CD4-positive, alpha-beta memory T cell (primary cell): ENCODE results near the gene ZNF750. TPM values are rescaled to one million over a fixed set of nuclear protein-coding genes. Genes with fewer than 3 reads are reported as not detected.

Experiments
- CTCF ChIA-PET: fragments of 350-600 bp; sonication (Branson Sonifier 250); formaldehyde crosslinking; loops from one replicate; lab custom pipeline; 2021; ENCODE audit warnings: inconsistent platforms; ENCODE audit not compliant: partially characterized antibody; lab: Charles Lee
- POLR2A ChIA-PET: fragments of 350-600 bp; sonication (Branson Sonifier 250); formaldehyde crosslinking; loops from one replicate; lab custom pipeline; 2021; ENCODE audit not compliant: partially characterized antibody; lab: Charles Lee
- DNase-seq, 5 donors: peaks; one replicate each; pipeline versions ENCODE4 v3.0.0 to v3.0.0-alpha.2; 2020 to 2022; ENCODE audit warnings: mixed read lengths in 1 of 5
- H3K27ac ChIP-seq: one replicate; pipeline ENCODE4 v1.7.0; 2013; ENCODE audit warnings: low read depth, low read length
- H3K27me3 ChIP-seq: 2 replicates; pipeline ENCODE4 v1.7.0; 2013; ENCODE audit warnings: mild to moderate bottlenecking, low read length, moderate library complexity; ENCODE audit not compliant: insufficient read depth
- H3K36me3 ChIP-seq: 2 replicates; pipeline ENCODE4 v1.7.0; 2013; ENCODE audit warnings: mild to moderate bottlenecking, low read length, moderate library complexity; ENCODE audit not compliant: insufficient read depth
- H3K4me1 ChIP-seq: 2 replicates; pipeline ENCODE4 v1.7.0; 2013; ENCODE audit warnings: mild to moderate bottlenecking, low read length, moderate library complexity; ENCODE audit not compliant: insufficient read depth
- H3K4me3 ChIP-seq, 2 donors: one replicate each; pipeline ENCODE4 v1.7.0; 2013; ENCODE audit warnings: low read length in 2 of 2, mild to moderate bottlenecking in 1 of 2
- H3K9me3 ChIP-seq, 2 donors: one replicate each; pipeline ENCODE4 v1.7.0; 2013; ENCODE audit warnings: low read length in 2 of 2, control low read depth in 1 of 2; ENCODE audit not compliant: control insufficient read depth in 1 of 2
- H3K27ac Mint-ChIP-seq, 7 donors: one replicate each; pipeline ENCODE4 v1.8.0; 2020 to 2021; ENCODE audit warnings: mixed read lengths in 7 of 7, mild to moderate bottlenecking in 6 of 7, inconsistent platforms in 3 of 7, moderate library complexity in 3 of 7
- H3K27me3 Mint-ChIP-seq, 2 donors: one replicate each; pipeline ENCODE4 v1.8.0; 2020 to 2021; ENCODE audit warnings: mixed read lengths in 2 of 2
- H3K36me3 Mint-ChIP-seq, 2 donors: one replicate each; pipeline ENCODE4 v1.8.0; 2020 to 2021; ENCODE audit warnings: mixed read lengths in 2 of 2, inconsistent platforms in 1 of 2, mild to moderate bottlenecking in 1 of 2
- H3K4me1 Mint-ChIP-seq, 4 donors: one replicate each; pipeline ENCODE4 v1.8.0; 2020 to 2021; ENCODE audit warnings: mixed read lengths in 4 of 4, mild to moderate bottlenecking in 1 of 4
- H3K4me3 Mint-ChIP-seq, 8 donors: one replicate each; pipeline ENCODE4 v1.8.0; 2020 to 2021; ENCODE audit warnings: mixed read lengths in 8 of 8, mild to moderate bottlenecking in 7 of 8, moderate library complexity in 6 of 8, inconsistent platforms in 3 of 8
- H3K9me3 Mint-ChIP-seq, 8 donors: one replicate each; pipeline ENCODE4 v1.8.0; 2020 to 2021; ENCODE audit warnings: mixed read lengths in 8 of 8, mild to moderate bottlenecking in 5 of 8, inconsistent platforms in 3 of 8, moderate library complexity in 1 of 8
- intact Hi-C: fragments of 100-400 bp; cut with micrococcal nuclease; formaldehyde crosslinking; loops from one replicate; pipeline ENCODE4 v1.15.1; 2023
- polyA plus RNA-seq, 2 donors: library from polyadenylated mRNA; unstranded; fragments of 300-500 nt; fragmentation: Illumina TruSeq; gene quantifications; one replicate each; pipeline ENCODE4 v1.2.3, GENCODE V29; 2021
- total RNA-seq, 2 experiments: library from RNA; stranded (reverse); gene quantifications; one replicate each; pipeline ENCODE4 v1.2.3, GENCODE V29; 2021

The ZNF750 gene
- not detected for total RNA-seq
- not detected for polyA plus RNA-seq

GRCh38 chr17:82839617-82840292, at the start of gene ZNF750:
Gene ZNF750, minus strand, starts transcription at chr17:82840022. Its CDS starts 7,568 bp downstream, at chr17:82832454.
- no peaks in the 10 kb centered on the region for H3K4me1 ChIP-seq
- no peak within 1 kb of the TSS for H3K4me3 ChIP-seq
- no peak within 1 kb of the TSS for H3K27ac ChIP-seq
- H3K36me3 ChIP-seq, result no peaks in the 10 kb centered on the region
- ChIA-PET CTCF (interaction anchor here (1.2 kb wide), 1 partner anchor 58 kb away, joined by 3 read pairs; no protein-coding TSS in a partner anchor), POLR2A (no interaction called here)
- no peaks in the 10 kb centered on the region for H3K9me3 Mint-ChIP-seq
- H3K4me1 Mint-ChIP-seq, result peaks cover 0 to 9% (median 2%) of the 10 kb centered on the region in 4 donors
- no peaks in the 10 kb centered on the region for H3K27me3 Mint-ChIP-seq
- peak within 1 kb of the TSS in 1 of 7 donors; percentile 60 for H3K27ac Mint-ChIP-seq
- intact Hi-C loops, result no loop called here
- H3K4me3 Mint-ChIP-seq, result no peak within 1 kb of the TSS
- H3K36me3 Mint-ChIP-seq, result peaks cover 2 to 3% of the 10 kb centered on the region in 2 donors
- H3K27me3 ChIP-seq, result no peaks in the 10 kb centered on the region
- no peak for DNase-seq
- H3K9me3 ChIP-seq, result no peaks in the 10 kb centered on the region

DNA sequence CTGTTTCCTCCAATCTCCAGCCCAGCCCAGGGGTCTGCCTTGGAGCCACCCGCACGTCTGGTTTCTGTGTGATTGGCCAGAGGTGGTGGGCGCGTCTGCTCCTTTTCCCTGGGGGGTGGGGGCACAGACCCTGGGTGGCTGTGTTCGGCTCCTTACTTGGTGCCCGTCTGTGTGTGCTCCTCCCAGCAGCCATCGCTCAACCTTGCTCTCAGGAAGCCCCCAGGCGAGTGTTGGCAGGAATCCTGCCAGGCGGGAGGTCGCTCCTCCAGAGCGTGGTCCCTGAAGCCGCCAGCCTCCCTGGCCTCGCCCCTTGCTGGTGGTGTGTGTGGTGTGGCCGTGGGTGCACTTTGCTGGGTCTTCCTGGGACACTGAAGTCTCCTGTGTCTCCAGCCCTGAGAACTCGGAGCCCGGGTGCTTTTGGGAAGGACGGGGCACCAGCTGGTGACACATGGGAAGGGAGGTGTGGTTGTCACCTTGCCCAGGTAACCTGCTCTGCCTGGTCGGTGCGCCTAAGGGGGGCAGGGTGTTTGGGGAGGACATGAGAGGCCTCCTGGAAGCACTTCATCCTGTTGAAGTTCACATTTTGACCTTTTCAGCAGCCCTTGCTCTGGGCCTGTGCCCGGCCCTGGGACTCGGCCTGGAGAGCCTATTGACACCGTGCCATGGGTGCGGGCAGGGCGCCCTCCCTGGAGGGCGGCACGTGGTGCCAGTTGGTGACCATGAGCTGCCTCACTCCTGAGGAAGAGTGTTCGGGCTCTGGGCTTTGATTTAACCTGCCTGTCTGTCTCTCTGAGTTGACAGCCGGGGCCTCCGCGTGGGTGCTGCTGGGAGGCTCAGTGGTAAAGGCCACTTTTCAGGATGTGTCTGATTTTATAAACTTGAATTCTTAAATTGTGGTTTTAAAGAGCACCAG, 49.0 kb upstream of the ZNF750 start:
- H3K4me1 Mint-ChIP-seq, result peaks cover 38 to 66% (median 51%) of the 10 kb centered on the region in 4 donors
- H3K27ac Mint-ChIP-seq, result peak overlapping the region in 1 of 7 donors; percentile 46
- no peaks in the 10 kb centered on the region for H3K9me3 Mint-ChIP-seq
- H3K27me3 Mint-ChIP-seq, result no peaks in the 10 kb centered on the region
- no peak overlapping the region for H3K4me3 Mint-ChIP-seq
- H3K27me3 ChIP-seq, result no peaks in the 10 kb centered on the region
- POLR2A ChIA-PET, result no interaction called here
- H3K27ac ChIP-seq, result no peak overlapping the region
- intact Hi-C loops, result no loop called here
- H3K9me3 ChIP-seq, result no peaks in the 10 kb centered on the region
- no peak for DNase-seq
- CTCF ChIA-PET, result no interaction called here
- no peak overlapping the region for H3K4me3 ChIP-seq
- H3K4me1 ChIP-seq, result peaks cover 43% of the 10 kb centered on the region
- H3K36me3 Mint-ChIP-seq, result peaks cover 15 to 30% of the 10 kb centered on the region in 2 donors
- no peaks in the 10 kb centered on the region for H3K36me3 ChIP-seq

DNA sequence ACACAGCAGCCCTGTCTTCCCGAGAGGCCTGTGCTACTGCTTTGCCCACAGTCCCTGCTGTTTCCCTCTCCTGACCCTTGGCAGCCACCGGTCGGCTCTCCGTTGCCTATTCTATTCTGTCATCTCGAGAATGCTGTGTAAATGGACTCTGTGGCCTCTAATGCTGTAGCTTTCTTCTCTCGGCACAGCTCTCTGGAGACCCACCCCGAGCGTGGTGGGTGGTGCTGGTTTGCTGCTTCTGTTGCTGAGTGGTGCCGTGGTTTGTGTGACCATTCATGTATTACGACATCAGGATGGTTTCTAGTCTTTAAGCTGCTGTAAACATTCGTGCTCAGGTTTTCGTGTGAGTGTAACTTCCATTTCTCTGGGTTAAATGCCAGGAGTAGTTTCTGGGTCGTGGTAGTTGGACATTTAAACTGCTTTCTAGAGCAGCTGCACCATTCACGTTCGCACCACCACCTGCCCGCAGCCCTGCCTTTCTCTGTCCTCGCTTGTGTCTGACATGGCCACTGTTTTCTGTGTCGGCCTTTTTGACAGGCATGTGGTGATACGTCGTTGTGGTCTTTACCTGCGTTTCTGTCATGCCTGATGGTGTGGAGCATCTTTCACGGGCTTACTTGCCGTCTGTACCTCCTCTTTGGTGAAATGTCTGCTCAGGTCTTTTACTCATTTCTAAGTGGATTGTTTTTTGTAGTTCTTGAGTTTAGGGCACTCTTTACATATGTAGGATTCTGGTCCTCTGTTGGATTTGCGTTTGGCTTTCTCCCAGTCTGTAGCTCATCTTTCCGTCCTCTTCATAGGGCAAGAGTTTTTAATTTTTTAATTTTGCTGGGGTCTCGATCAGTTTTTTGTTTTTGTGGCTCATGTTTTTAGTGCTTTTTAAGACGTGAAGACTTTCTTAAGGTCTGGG, 47.7 kb upstream of the ZNF750 start:
- ChIA-PET POLR2A (no interaction called here), CTCF (no interaction called here)
- no peak for DNase-seq
- Histone ChIP-seq H3K27me3 (no peaks in the 10 kb centered on the region), H3K36me3 (no peaks in the 10 kb centered on the region), H3K4me3 (no peak overlapping the region), H3K27ac (no peak overlapping the region), H3K9me3 (no peaks in the 10 kb centered on the region), H3K4me1 (peaks cover 43% of the 10 kb centered on the region)
- intact Hi-C loops, result no loop called here
- Mint-ChIP-seq H3K36me3 (peaks cover 14 to 26% of the 10 kb centered on the region in 2 donors), H3K27ac (peak overlapping the region; percentile 38 to 91 (median 72)), H3K4me1 (peaks cover 40 to 66% (median 54%) of the 10 kb centered on the region in 4 donors), H3K27me3 (no peaks in the 10 kb centered on the region), H3K9me3 (no peaks in the 10 kb centered on the region), H3K4me3 (peak overlapping the region in 3 of 8 donors; percentile 7 to 69 (median 52))

- Mint-ChIP-seq H3K27me3 (no peaks in the 10 kb centered on the region), H3K36me3 (peaks cover 9 to 20% of the 10 kb centered on the region in 2 donors), H3K4me1 (peaks cover 47 to 76% (median 65%) of the 10 kb centered on the region in 4 donors), H3K4me3 (peak overlapping the region; percentile 57 to 95 (median 77)), H3K27ac (peak overlapping the region; percentile 94 to 100 (median 98)), H3K9me3 (no peaks in the 10 kb centered on the region)
- peak; percentile 11 to 59 (median 23) for DNase-seq
- no peaks in the 10 kb centered on the region for H3K27me3 ChIP-seq
- ChIA-PET CTCF (interaction anchor here (0.9 to 3.1 kb wide), 5 partner anchors 21 to 104 kb away, joined by 3 to 20 read pairs (median 4); no protein-coding TSS in a partner anchor), POLR2A (interaction anchor here (1.2 to 6.6 kb wide), 8 partner anchors 8 to 62 kb away, joined by 3 to 83 read pairs (median 4); no protein-coding TSS in a partner anchor)
- H3K9me3 ChIP-seq, result no peaks in the 10 kb centered on the region
- H3K4me3 ChIP-seq, result no peak overlapping the region
- H3K27ac ChIP-seq, result peak overlapping the region; percentile 33
- intact Hi-C loops, result loop anchor here (1.0 kb wide), 1 partner anchor 8 kb away; no protein-coding TSS in a partner anchor
- peaks cover 56% of the 10 kb centered on the region for H3K4me1 ChIP-seq
- no peaks in the 10 kb centered on the region for H3K36me3 ChIP-seq
Measured at GRCh38 chr17:82884970-82885353, 45.1 kb upstream of the ZNF750 start.

DNA sequence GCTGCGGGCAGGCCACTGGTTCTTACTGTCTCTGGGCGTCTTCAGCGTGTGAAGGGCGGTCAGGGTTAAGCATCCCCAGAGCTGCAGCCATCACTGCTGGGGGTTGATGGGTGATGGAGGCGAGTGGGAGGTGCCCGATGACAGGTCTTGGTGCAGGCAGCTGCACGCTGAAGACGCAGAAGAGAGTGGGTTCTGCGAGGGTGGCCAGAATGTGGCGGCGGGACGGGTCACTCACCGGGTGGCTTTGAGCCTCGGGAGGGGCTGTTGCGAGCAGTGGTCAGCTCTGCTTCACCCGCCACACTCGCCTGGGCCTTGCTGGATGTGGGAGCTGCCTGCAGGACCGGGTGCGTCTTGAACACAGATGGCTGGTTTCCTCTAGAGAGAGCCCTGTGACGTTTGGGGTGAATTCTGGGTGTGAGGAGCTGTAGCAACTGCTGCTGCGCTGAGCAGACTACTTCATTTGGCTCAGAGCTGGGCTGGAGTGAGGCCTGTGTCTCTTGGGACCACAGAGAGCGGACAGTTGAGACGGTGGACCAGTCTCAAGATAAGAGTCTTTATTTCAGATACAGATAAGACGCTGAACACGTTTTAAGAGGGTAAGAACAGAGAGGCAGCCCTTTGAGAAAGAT, 44.6 kb upstream of the ZNF750 start:
- H3K27ac ChIP-seq, result peak overlapping the region; percentile 33

More for the DNA sequence above, 44.6 kb upstream of the ZNF750 start:
- Histone ChIP-seq H3K27me3 (no peaks in the 10 kb centered on the region), H3K4me3 (no peak overlapping the region), H3K4me1 (peaks cover 56% of the 10 kb centered on the region), H3K36me3 (no peaks in the 10 kb centered on the region), H3K9me3 (no peaks in the 10 kb centered on the region)
- peak overlapping the region; percentile 94 to 100 (median 98) for H3K27ac Mint-ChIP-seq
- H3K4me1 Mint-ChIP-seq, result peaks cover 48 to 81% (median 70%) of the 10 kb centered on the region in 4 donors
- H3K36me3 Mint-ChIP-seq, result peaks cover 9 to 16% of the 10 kb centered on the region in 2 donors
- peak in 1 of 5 donors; percentile 26 for DNase-seq
- CTCF ChIA-PET, result interaction anchor here (0.9 to 3.1 kb wide), 4 partner anchors 21 to 103 kb away, joined by 3 to 20 read pairs (median 8); no protein-coding TSS in a partner anchor
- intact Hi-C loops, result no loop called here
- POLR2A ChIA-PET, result interaction anchor here (1.2 to 6.6 kb wide), 8 partner anchors 8 to 61 kb away, joined by 3 to 83 read pairs (median 4); no protein-coding TSS in a partner anchor
- H3K9me3 Mint-ChIP-seq, result no peaks in the 10 kb centered on the region
- no peaks in the 10 kb centered on the region for H3K27me3 Mint-ChIP-seq
- peak overlapping the region; percentile 18 to 95 (median 78) for H3K4me3 Mint-ChIP-seq
